Kidney (tissue), 14 donors: Measurements from ENCODE around the gene WAC. TPM values are rescaled to one million over a fixed set of nuclear protein-coding genes. Genes with fewer than 3 reads are reported as not detected.
A peak's percentile ranks its signal among the peaks of the same experiment; 100 is the strongest.

Experiments
- DNase-seq, 5 donors: peaks; one replicate each; pipeline ENCODE4 v3.0.0-alpha.2; 2013 to 2020
- FAIRE-seq: peaks from 2 replicates; lab custom pipeline; 2012; peaks lifted over from hg19 to GRCh38; lab: Jason Lieb, UNC
- H3K27ac ChIP-seq, 2 donors: one replicate each; pipeline ENCODE4 v1.7.0; 2013; ENCODE audit warnings: low read depth in 2 of 2, low read length in 2 of 2, inconsistent platforms in 1 of 2
- H3K27me3 ChIP-seq: one replicate; pipeline ENCODE4 v1.7.1; 2013; ENCODE audit warnings: low read length, inconsistent platforms; ENCODE audit not compliant: control insufficient read depth, insufficient read depth
- H3K36me3 ChIP-seq, 3 donors: one replicate each; pipeline versions ENCODE4 v1.7.0 to v1.7.1; 2013; ENCODE audit warnings: low read length in 3 of 3, control low read depth in 1 of 3, inconsistent platforms in 1 of 3; ENCODE audit not compliant: insufficient read depth in 3 of 3, control insufficient read depth in 2 of 3
- H3K4me1 ChIP-seq, 3 donors: one replicate each; pipeline versions ENCODE4 v1.7.0 to v1.7.1; 2013; ENCODE audit warnings: low read length in 3 of 3, inconsistent platforms in 1 of 3, low read depth in 1 of 3; ENCODE audit not compliant: control insufficient read depth in 2 of 3, insufficient read depth in 2 of 3
- H3K4me3 ChIP-seq, 3 donors: one replicate each; pipeline versions ENCODE4 v1.7.0 to v1.8.1; 2013; ENCODE audit warnings: low read length in 3 of 3, control low read depth in 1 of 3, inconsistent platforms in 1 of 3
- H3K9ac ChIP-seq, 3 donors: one replicate each; pipeline versions ENCODE4 v1.7.0 to v1.7.1; 2013; ENCODE audit warnings: low read length in 3 of 3, control low read depth in 1 of 3, inconsistent platforms in 1 of 3
- H3K9me3 ChIP-seq, 3 donors: one replicate each; pipeline versions ENCODE4 v1.7.0 to v1.7.1; 2013; ENCODE audit warnings: low read length in 3 of 3, control low read depth in 1 of 3, inconsistent platforms in 1 of 3; ENCODE audit not compliant: control insufficient read depth in 2 of 3, insufficient read depth in 1 of 3
- intact Hi-C: fragments of 100-400 bp; cut with DNase I; formaldehyde crosslinking; loops from one replicate; pipeline ENCODE4 v1.11.1; 2022
- polyA plus RNA-seq: library from polyadenylated mRNA; stranded (reverse); fragments of 350-450 nt; fragmentation: Illumina TruSeq; extraction: RNeasy Lipid Tissue Mini Kit (QIAGEN cat#74804); gene quantifications from one replicate; pipeline ENCODE4 v1.2.3, GENCODE V29; 2014; ENCODE audit warnings: low read depth, low replicate concordance; ENCODE audit not compliant: insufficient read depth
- total RNA-seq: library from RNA; stranded (reverse); fragmentation: NEBNext Ultra II Directional; extraction: Animal tissue kit (Norgen Biotek cat#: 25700); gene quantifications from one replicate; pipeline ENCODE4 v1.2.1, GENCODE V29; 2021
- TF ChIP-seq, protein P1 (sequence below): IDR thresholded peaks from 3 replicates; pipeline ENCODE4 v1.5.1; 2012; ENCODE audit warnings: mild to moderate bottlenecking, moderate library complexity, borderline replicate concordance; ENCODE audit not compliant: insufficient read depth; ENCODE audit errors: extremely low read depth
- donor health status: control.
- donor health status: control.
- donor health status: control.
- donor health status: control.
- donor health status: control.
- donor health status: DM: yes; HTN: yes; CAD: no.
- donor health status: Normal renal cell carcinoma (clear cell type).

WAC gene
- total and polyA plus RNA-seq, 2 donors from 2014 or later = 33.4 to 107 TPM

DNA sequence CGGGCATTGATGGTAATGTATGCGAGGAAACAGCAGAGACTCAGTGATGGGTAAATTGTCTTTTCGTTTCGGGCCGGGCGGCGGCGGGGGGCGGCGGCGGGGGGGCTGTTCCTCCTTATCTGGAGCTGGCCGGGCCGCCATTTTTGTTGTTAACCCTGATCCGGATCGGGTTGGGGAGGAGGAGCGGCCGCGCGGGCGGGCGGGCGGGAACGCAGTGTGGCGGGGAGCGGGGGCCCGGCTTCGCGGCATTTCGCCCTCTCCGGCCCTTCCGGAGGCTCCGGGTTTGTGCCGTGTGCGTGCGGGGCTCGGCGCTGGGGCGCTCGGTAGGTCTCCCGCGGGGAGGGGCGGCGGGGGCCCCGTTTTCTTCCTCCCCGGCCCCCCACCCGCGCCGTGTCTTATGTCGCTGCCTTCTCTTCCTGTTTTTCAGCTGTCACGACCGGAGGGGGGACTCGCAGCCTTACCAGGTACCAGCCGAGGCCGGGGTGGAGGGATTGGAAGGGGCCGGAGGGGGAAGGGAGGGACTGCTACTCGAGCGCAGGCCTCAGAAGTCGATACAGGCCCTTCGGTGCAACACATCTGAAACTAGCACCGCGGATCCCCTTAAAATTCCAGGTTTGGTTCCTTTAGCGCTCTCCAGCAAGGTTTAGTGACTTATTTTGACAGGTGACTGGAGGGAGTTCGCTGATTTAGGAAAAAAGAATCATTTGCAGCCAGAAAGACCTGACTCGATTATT is 820 bp downstream of the WAC start:
- H3K27me3 ChIP-seq = no peaks in the 10 kb centered on the region
- H3K4me3 ChIP-seq = peak overlapping the region; percentile 85 to 95 (median 88)

GRCh38 chr10:28535846-28536245 is 2.9 kb downstream of the WAC start:
- no peak overlapping the region for H3K27ac ChIP-seq
- H3K9me3 ChIP-seq = no peaks in the 10 kb centered on the region
- H3K4me1 ChIP-seq = peaks cover 3 to 9% (median 6%) of the 10 kb centered on the region in 3 donors
- no peaks in the 10 kb centered on the region for H3K27me3 ChIP-seq
- FAIRE-seq = no peak
- H3K36me3 ChIP-seq = peaks cover 7 to 31% (median 17%) of the 10 kb centered on the region in 3 donors
- TF ChIP-seq, protein P1, sequence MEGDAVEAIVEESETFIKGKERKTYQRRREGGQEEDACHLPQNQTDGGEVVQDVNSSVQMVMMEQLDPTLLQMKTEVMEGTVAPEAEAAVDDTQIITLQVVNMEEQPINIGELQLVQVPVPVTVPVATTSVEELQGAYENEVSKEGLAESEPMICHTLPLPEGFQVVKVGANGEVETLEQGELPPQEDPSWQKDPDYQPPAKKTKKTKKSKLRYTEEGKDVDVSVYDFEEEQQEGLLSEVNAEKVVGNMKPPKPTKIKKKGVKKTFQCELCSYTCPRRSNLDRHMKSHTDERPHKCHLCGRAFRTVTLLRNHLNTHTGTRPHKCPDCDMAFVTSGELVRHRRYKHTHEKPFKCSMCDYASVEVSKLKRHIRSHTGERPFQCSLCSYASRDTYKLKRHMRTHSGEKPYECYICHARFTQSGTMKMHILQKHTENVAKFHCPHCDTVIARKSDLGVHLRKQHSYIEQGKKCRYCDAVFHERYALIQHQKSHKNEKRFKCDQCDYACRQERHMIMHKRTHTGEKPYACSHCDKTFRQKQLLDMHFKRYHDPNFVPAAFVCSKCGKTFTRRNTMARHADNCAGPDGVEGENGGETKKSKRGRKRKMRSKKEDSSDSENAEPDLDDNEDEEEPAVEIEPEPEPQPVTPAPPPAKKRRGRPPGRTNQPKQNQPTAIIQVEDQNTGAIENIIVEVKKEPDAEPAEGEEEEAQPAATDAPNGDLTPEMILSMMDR = no peak
- no peak overlapping the region for H3K4me3 ChIP-seq
- no peak overlapping the region for H3K9ac ChIP-seq
- DNase-seq = no peak
- intact Hi-C loops = no loop called here

More for the DNA sequence above, 820 bp downstream of the WAC start:
- H3K36me3 ChIP-seq = peaks cover 7 to 21% (median 13%) of the 10 kb centered on the region in 3 donors
- intact Hi-C loops = no loop called here
- no peaks in the 10 kb centered on the region for H3K9me3 ChIP-seq
- H3K9ac ChIP-seq = peak overlapping the region; percentile 79 to 95 (median 82)
- DNase-seq = peak; percentile 62 to 90 (median 83)
- TF ChIP-seq, protein P1 = no peak
- H3K4me1 ChIP-seq = peaks cover 3 to 10% (median 9%) of the 10 kb centered on the region in 3 donors
- H3K27ac ChIP-seq = peak overlapping the region; percentile 82 to 100
- no peak for FAIRE-seq

DNA sequence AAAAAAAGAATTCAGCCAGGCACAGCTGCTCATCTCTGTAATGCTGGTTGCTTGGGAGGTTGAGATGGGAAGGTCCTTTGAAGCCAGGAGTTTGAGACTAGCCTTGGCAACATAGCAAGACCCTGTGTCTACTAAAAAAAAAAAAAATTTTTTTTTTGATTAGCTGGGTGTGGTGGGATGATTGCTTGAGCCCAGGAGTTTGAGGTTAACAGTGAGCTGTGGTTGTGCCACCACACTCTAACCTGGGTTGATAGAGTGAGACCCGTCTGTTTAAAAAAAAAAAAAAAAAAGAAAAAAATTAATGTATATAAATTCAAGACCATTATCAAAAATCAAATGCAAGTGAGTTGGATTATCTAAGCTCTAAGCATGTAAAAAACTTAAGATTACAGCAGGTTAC is 5.7 kb downstream of the WAC start:
- no peak for FAIRE-seq
- Histone ChIP-seq H3K27me3 (no peaks in the 10 kb centered on the region), H3K27ac (no peak overlapping the region), H3K9ac (no peak overlapping the region), H3K9me3 (no peaks in the 10 kb centered on the region), H3K4me1 (peaks cover 3 to 5% (median 4%) of the 10 kb centered on the region in 3 donors), H3K36me3 (peaks cover 7 to 45% (median 22%) of the 10 kb centered on the region in 3 donors), H3K4me3 (no peak overlapping the region)
- TF ChIP-seq, protein P1 = no peak
- DNase-seq = no peak
- intact Hi-C loops = no loop called here
